PFSK-1 (cell line): ENCODE results near the gene PPFIA4.

ENCODE experiments used
- FOXP2 ChIP-seq: optimal IDR thresholded peaks from 2 replicates; pipeline ENCODE3; 2011; ENCODE audit warnings: borderline replicate concordance, control low read depth, inconsistent platforms; ENCODE audit not compliant: insufficient read depth; ENCODE audit errors: extremely low read length, extremely low read depth
- POLR2AphosphoS5 ChIP-seq: IDR thresholded peaks from 2 replicates; pipeline ENCODE4 v1.6.1; 2012; ENCODE audit warnings: low read depth, mild to moderate bottlenecking, control low read depth, low read length, moderate library complexity
- REST ChIP-seq, 2 experiments: IDR thresholded peaks; 2 replicates each; pipeline versions ENCODE4 v1.6.1 to v1.8.0; 2011 to 2012; ENCODE audit warnings: low read depth in 2 of 2, low read length in 2 of 2, control low read depth in 1 of 2, inconsistent platforms in 1 of 2, mild to moderate bottlenecking in 1 of 2, moderate library complexity in 1 of 2; ENCODE audit not compliant: insufficient read depth in 1 of 2
- SIN3A ChIP-seq: IDR thresholded peaks from 2 replicates; pipeline ENCODE4 v1.6.1; 2012; ENCODE audit warnings: mild to moderate bottlenecking, low read length, moderate library complexity, borderline replicate concordance; ENCODE audit not compliant: insufficient read depth
- TAF1 ChIP-seq: IDR thresholded peaks from 2 replicates; pipeline ENCODE4 v1.6.1; 2012; ENCODE audit warnings: low read length, control low read depth, borderline replicate concordance; ENCODE audit not compliant: insufficient read depth

PPFIA4 gene

GRCh38 chr1:203093754-203094410 is 67.6 kb downstream of the PPFIA4 start:
- TF ChIP-seq REST (IDR thresholded peaks at IDR 0.05; ENCODE audit: insufficient read depth in 1 of 2, low read depth in 2 of 2, low read length in 2 of 2) (no peak), FOXP2 (no peak), SIN3A (no peak), TAF1 (no peak), POLR2AphosphoS5 (no peak)

GRCh38 chr1:203095061-203095690 is 68.9 kb downstream of the PPFIA4 start:
- no peak for TF ChIP-seq POLR2AphosphoS5
- no peak for TF ChIP-seq TAF1
- no peak for TF ChIP-seq REST (IDR thresholded peaks at IDR 0.05; ENCODE audit: insufficient read depth in 1 of 2, low read depth in 2 of 2, low read length in 2 of 2)
- TF ChIP-seq FOXP2, result no peak
- no peak for TF ChIP-seq SIN3A

GRCh38 chr1:203096566-203096965 is 70.3 kb downstream of the PPFIA4 start:
- no peak for TF ChIP-seq FOXP2
- no peak for TF ChIP-seq SIN3A
- TF ChIP-seq POLR2AphosphoS5, result no peak

GRCh38 chr1:203097001-203097400 is 70.7 kb downstream of the PPFIA4 start:
- no peak for TF ChIP-seq REST (IDR thresholded peaks at IDR 0.05; ENCODE audit: insufficient read depth in 1 of 2, low read depth in 2 of 2, low read length in 2 of 2)
- no peak for TF ChIP-seq FOXP2
- TF ChIP-seq SIN3A, result no peak
- TF ChIP-seq TAF1, result no peak
- TF ChIP-seq POLR2AphosphoS5, result no peak

GRCh38 chr1:203098445-203098844 is 72.2 kb downstream of the PPFIA4 start:
- TF ChIP-seq POLR2AphosphoS5, result no peak
- no peak for TF ChIP-seq TAF1
- no peak for TF ChIP-seq FOXP2
- TF ChIP-seq SIN3A, result no peak
- no peak for TF ChIP-seq REST (IDR thresholded peaks at IDR 0.05; ENCODE audit: insufficient read depth in 1 of 2, low read depth in 2 of 2, low read length in 2 of 2)
